HCT116 (cell line): ENCODE data around the gene KCTD10. TPM values are rescaled to one million over a fixed set of nuclear protein-coding genes. Genes with fewer than 3 reads are reported as not detected.
A peak's percentile ranks its signal among the peaks of the same experiment; 100 is the strongest.

ENCODE experiments used
- ATAC-seq: fragments of 200-7000 bp; cut with Tn5 transposase; 2 replicates; pipeline ENCODE4 v1.9.1; 2020; ENCODE audit warnings: mild to moderate bottlenecking, moderate library complexity
- BruUV-seq: library from RNA; stranded (reverse); fragments of 400-500 nt; replicated peaks from 2 replicates; lab custom pipeline; 2021; lab: Mats Ljungman, UMichigan
- CTCF ChIA-PET: fragments of 300-600 bp; sonication (Branson Sonifier 250); formaldehyde crosslinking; loops from one replicate; lab custom pipeline; 2021; ENCODE audit warnings: antibody characterized with exemption; lab: Charles Lee
- POLR2A ChIA-PET: fragments of 300-600, 350-600 bp; sonication (Branson Sonifier 250); formaldehyde crosslinking; loops from one replicate; lab custom pipeline; 2021; ENCODE audit warnings: antibody characterized with exemption; lab: Charles Lee
- RAD21 ChIA-PET, 2 experiments: fragments of 300-600 bp; sonication (Branson Sonifier 250); formaldehyde crosslinking; loops; one replicate each; lab custom pipeline; 2023; ENCODE audit warnings: low total read pairs in 2 of 2; ENCODE audit not compliant: uncharacterized antibody in 2 of 2, unreplicated experiment in 2 of 2, low non-redundant PET in 1 of 2; lab: Charles Lee
- DNase-seq: peaks from one replicate; pipeline ENCODE4 v3.0.0-alpha.2; 2010; ENCODE audit warnings: low read depth, low spot score
- H2AFZ ChIP-seq: fragments of 200-600 bp; shearing (Covaris generic), sonication (generic); 2 replicates; pipeline ENCODE4 v1.6.1; 2017; ENCODE audit warnings: low read depth, mixed run types, mixed read lengths, antibody characterized with exemption, low read length; ENCODE audit not compliant: poor library complexity, severe bottlenecking
- H3K27ac ChIP-seq: 2 replicates; pipeline ENCODE4 v1.5.1; 2012; ENCODE audit warnings: low read depth, low read length
- H3K27me3 ChIP-seq: fragments of 200-600 bp; sonication (generic); 2 replicates; pipeline ENCODE4 v1.6.1; 2016; ENCODE audit warnings: mixed run types, low read length, mixed read lengths; ENCODE audit not compliant: insufficient read depth
- H3K36me3 ChIP-seq, 2 experiments: fragments of 200-500 bp in 1 of 2; fragments of 200-600 bp in 1 of 2; sonication (Bioruptor generic) in 1 of 2; sonication (generic) in 1 of 2; 2 replicates each; pipeline versions ENCODE4 v1.5.1 to v1.6.1; 2014 to 2016; ENCODE audit warnings: low read length in 2 of 2, inconsistent platforms in 1 of 2, mixed read lengths in 1 of 2, mixed run types in 1 of 2; ENCODE audit not compliant: insufficient read depth in 2 of 2, control insufficient read depth in 1 of 2
- H3K4me1 ChIP-seq, 2 experiments: fragments of 200-600 bp in 1 of 2; sonication (generic) in 1 of 2; 2 replicates each; pipeline versions ENCODE4 v1.5.1 to v1.6.1; 2012 to 2017; ENCODE audit warnings: low read length in 2 of 2, inconsistent platforms in 1 of 2, mild to moderate bottlenecking in 1 of 2, mixed read lengths in 1 of 2, mixed run types in 1 of 2, moderate library complexity in 1 of 2; ENCODE audit not compliant: insufficient read depth in 2 of 2, control insufficient read depth in 1 of 2
- H3K4me2 ChIP-seq: fragments of 200-600 bp; sonication (generic); 2 replicates; pipeline ENCODE4 v1.6.1; 2017; ENCODE audit warnings: mixed run types, low read length, mixed read lengths
- H3K4me3 ChIP-seq, 2 experiments: fragments of 200-600 bp in 1 of 2; sonication (generic) in 1 of 2; replicated peaks in 1 of 2; 2 replicates each; pipeline ENCODE4 v1.5.1; 2011 to 2016; ENCODE audit warnings: low read length in 2 of 2, control low read depth in 1 of 2, low read depth in 1 of 2, mild to moderate bottlenecking in 1 of 2, mixed read lengths in 1 of 2, mixed run types in 1 of 2
- H3K79me2 ChIP-seq: fragments of 200-600 bp; sonication (generic); 2 replicates; pipeline ENCODE4 v1.6.1; 2017; ENCODE audit warnings: mild to moderate bottlenecking, mixed run types, low read length, moderate library complexity, mixed read lengths; ENCODE audit not compliant: insufficient read depth
- H3K9ac ChIP-seq: fragments of 200-600 bp; sonication (generic); 2 replicates; pipeline ENCODE4 v1.6.1; 2016; ENCODE audit warnings: low read length, mixed read lengths
- H3K9me2 ChIP-seq: fragments of 200-600 bp; sonication (generic), shearing (Covaris generic); 2 replicates; pipeline ENCODE4 v1.6.1; 2017; ENCODE audit warnings: mixed run types, mild to moderate bottlenecking, moderate library complexity; ENCODE audit not compliant: insufficient read depth
- H3K9me3 ChIP-seq, 2 experiments: fragments of 200-500 bp in 1 of 2; fragments of 200-600 bp in 1 of 2; sonication (Bioruptor generic) in 1 of 2; sonication (generic) in 1 of 2; 2 replicates each; pipeline ENCODE4 v1.6.1; 2014 to 2017; ENCODE audit warnings: low read length in 2 of 2, mixed read lengths in 2 of 2, inconsistent platforms in 1 of 2, low read depth in 1 of 2, mild to moderate bottlenecking in 1 of 2, mixed run types in 1 of 2, moderate library complexity in 1 of 2; ENCODE audit not compliant: control insufficient read depth in 1 of 2, insufficient read depth in 1 of 2
- H4K20me1 ChIP-seq: fragments of 200-600 bp; sonication (generic), shearing (Covaris generic); 2 replicates; pipeline ENCODE4 v1.6.1; 2017; ENCODE audit warnings: mixed run types, mild to moderate bottlenecking, moderate library complexity; ENCODE audit not compliant: insufficient read depth
- CBX3 ChIP-seq: IDR thresholded peaks from 2 replicates; pipeline ENCODE4 v1.6.1; 2012; ENCODE audit warnings: low read depth
- CEBPB ChIP-seq: IDR thresholded peaks from 2 replicates; pipeline ENCODE4 v1.6.1; 2012; ENCODE audit warnings: low read depth
- CTCF ChIP-seq, 3 experiments: fragments of 200-600 bp in 1 of 3; sonication (generic) in 1 of 3; IDR thresholded peaks in 2 of 3; conservative IDR thresholded peaks in 1 of 3; 2 replicates each; pipeline ENCODE4 v1.5.1; 2012 to 2017; ENCODE audit warnings: low read depth in 2 of 3, low read length in 2 of 3, antibody characterized with exemption in 1 of 3, borderline replicate concordance in 1 of 3, control low read depth in 1 of 3, mild to moderate bottlenecking in 1 of 3, mixed read lengths in 1 of 3, mixed run types in 1 of 3, moderate library complexity in 1 of 3; ENCODE audit not compliant: insufficient read depth in 1 of 3
- MAX ChIP-seq: IDR thresholded peaks from 2 replicates; pipeline ENCODE4 v1.6.1; 2012
- POLR2A ChIP-seq: IDR thresholded peaks from 2 replicates; pipeline ENCODE4 v1.7.0; 2011; ENCODE audit warnings: borderline replicate concordance; ENCODE audit not compliant: insufficient read depth, insufficient read length; ENCODE audit errors: extremely low read depth
- YY1 ChIP-seq: IDR thresholded peaks from 2 replicates; pipeline ENCODE4 v1.6.1; 2011; ENCODE audit warnings: low read length, low read depth, moderate library complexity, mild to moderate bottlenecking; ENCODE audit not compliant: insufficient replicate concordance; ENCODE audit errors: extremely low read depth
- ZFX ChIP-seq: fragments of 450-650 bp; IDR thresholded peaks from 2 replicates; pipeline ENCODE4 v1.6.1; 2017
- ZNF274 ChIP-seq: fragments of 200-500 bp; sonication (Bioruptor generic); IDR thresholded peaks from 2 replicates; pipeline ENCODE4 v1.6.1; 2014; ENCODE audit warnings: mild to moderate bottlenecking, low read depth, low read length, inconsistent platforms
- intact Hi-C: fragments of 100-400 bp; cut with micrococcal nuclease; formaldehyde crosslinking; loops from 2 replicates; pipeline ENCODE4 v1.10.0; 2022
- total RNA-seq: library from RNA; stranded (reverse); gene quantifications from one replicate; pipeline ENCODE4 v1.2.1, GENCODE V29; 2021; ENCODE audit not compliant: unreplicated experiment

The KCTD10 gene
- total RNA-seq, 1 experiment from 2014 or later, result 34.7 TPM

GRCh38 chr12:109475993-109476806 lies 900 bp downstream of the KCTD10 start:
- TF ChIP-seq CEBPB (no peak), POLR2A (no peak), MAX (no peak), ZFX (no peak), CTCF (IDR thresholded peaks at IDR 0.05 in 2 of 3, conservative IDR thresholded peaks at IDR 0.05 in 1 of 3; ENCODE audit: borderline replicate concordance in 1 of 3, insufficient read depth in 1 of 3, low read depth in 2 of 3, low read length in 2 of 3) (no peak), YY1 (no peak), ZNF274 (no peak), CBX3 (no peak)
- H3K4me3 ChIP-seq, result peak overlapping the region; percentile 87 to 97
- H3K27ac ChIP-seq, result peak overlapping the region; percentile 94
- TSS peak; percentile 57 for BruUV-seq
- peaks cover 0 to 3% of the 10 kb centered on the region in 2 experiments; a peak in 2 of 4 replicates for H3K36me3 ChIP-seq
- ChIA-PET POLR2A (no interaction called here), CTCF (no interaction called here), RAD21 (no interaction called here)
- H4K20me1 ChIP-seq, result 0 out of 2 replicates have a peak, but pooled peaks cover 4% of the 10 kb centered on the region
- ATAC-seq (no peak; the same call in 1 of the 2 replicates), DNase-seq (no peak)
- H3K9ac ChIP-seq, result peak overlapping the region; percentile 76
- peaks cover 74% of the 10 kb centered on the region for H3K79me2 ChIP-seq
- intact Hi-C loops, result loop anchor here (2.0 kb wide), 1 partner anchor 43 kb away; no protein-coding TSS in a partner anchor
- H3K27me3 ChIP-seq, result no peaks in the 10 kb centered on the region
- no peaks in the 10 kb centered on the region for H3K9me2 ChIP-seq
- H3K4me2 ChIP-seq, result peak overlapping the region; percentile 89
- H3K9me3 ChIP-seq, result no peaks in the 10 kb centered on the region
- H3K4me1 ChIP-seq, result peaks cover 9 to 18% of the 10 kb centered on the region in 2 experiments
- H2AFZ ChIP-seq, result no peak overlapping the region
